ENCODE results near the gene SH3PXD2B.

GRCh38 chr5:172285226-172286143 lies 168.8 kb downstream of the SH3PXD2B start:
- TF ChIP-seq WRNIP1 (IDR thresholded peaks at IDR 0.05; ENCODE audit: borderline replicate concordance, low read depth, low read length), result no peak
- no peak for TF ChIP-seq CTCF (IDR thresholded peaks at IDR 0.05 in 2 of 3, conservative IDR thresholded peaks at IDR 0.05 in 1 of 3; ENCODE audit: control insufficient read depth in 2 of 3, extremely low read depth in 1 of 3, insufficient read depth in 1 of 3, low read depth in 3 of 3, low read length in 3 of 3)
- TF ChIP-seq POLR2A (IDR thresholded peaks at IDR 0.05; ENCODE audit: low read depth, low read length), result no peak

Measured in GM12878 (cell line).